ENCODE results near the gene SIT1. TPM values are rescaled to one million over a fixed set of nuclear protein-coding genes. Genes with fewer than 3 reads are reported as not detected.

The SIT1 gene
- total and polyA plus RNA-seq, 12 donors: 0.19 to 3.6 (median 0.31) TPM; not detected in 5

DNA sequence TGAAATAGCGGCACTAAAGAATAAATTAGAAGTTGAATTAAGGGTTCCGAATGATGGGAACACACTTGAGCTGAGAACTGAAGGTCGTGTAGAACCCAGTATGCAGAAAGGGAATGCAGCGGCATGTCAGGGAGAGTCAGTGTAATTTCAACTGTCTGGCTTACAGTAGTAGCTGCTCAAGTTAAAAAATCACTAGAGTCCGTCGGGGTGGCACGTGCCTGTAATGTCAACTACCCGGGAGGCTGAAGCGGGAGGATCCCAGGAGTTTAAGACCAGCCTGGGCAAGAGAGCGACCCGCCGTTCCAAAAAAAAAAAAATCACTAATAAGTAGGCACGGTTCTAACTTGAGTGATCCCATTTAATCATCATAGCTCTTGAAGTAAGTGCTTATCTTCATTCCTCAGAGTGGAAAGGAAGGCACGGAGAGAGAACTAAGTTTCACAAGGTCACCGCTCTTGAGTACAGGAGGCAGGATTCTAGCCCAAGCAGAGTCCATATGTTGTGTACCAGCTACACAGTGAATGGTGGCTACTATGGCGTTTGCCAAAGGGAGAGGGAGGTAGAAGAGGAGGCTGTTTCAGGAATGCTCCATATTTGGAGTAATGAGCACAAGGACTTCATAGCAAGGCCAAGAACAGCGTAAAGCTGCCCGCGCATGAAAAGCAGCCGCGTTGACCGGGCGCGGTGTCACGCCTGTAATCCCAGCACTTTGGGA is 6.3 kb upstream of the SIT1 start:
- ATAC-seq: peak; percentile 1 to 25 (median 5)

DNA sequence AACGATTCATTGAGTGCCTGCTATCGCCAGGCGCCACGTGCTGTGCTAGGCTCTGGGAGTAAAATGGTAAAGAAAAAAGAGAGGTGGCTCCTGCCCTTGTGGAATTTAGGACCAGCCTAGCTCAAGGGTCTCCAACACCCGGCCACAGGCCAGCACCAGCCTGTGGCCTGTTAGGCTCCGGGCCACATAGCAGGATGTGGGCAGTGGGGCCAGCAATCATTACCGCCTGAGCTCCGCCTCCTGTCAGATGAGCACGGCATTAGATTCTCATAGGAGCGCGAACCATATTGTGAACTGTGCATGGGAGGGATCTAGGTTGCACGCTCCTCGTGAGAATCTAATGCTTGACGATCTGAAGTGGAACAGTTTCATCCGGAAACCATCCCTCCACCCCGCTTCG is 5.6 kb upstream of the SIT1 start:
- TF ChIP-seq CTCF (IDR thresholded peaks at IDR 0.05): no peak
- no peaks in the 10 kb centered on the region for H3K27me3 ChIP-seq
- DNase-seq (no peak), ATAC-seq (no peak)
- H3K4me3 ChIP-seq: no peak overlapping the region
- intact Hi-C loops (cut with DNase I): loop anchor here in 7 of 10 donors (5.0 to 10.0 kb wide), 10 partner anchors 36 to 248 kb away; partner anchors contain the start of genes SPAG8 (in 3 of the 7), HINT2 (in 2 of the 7), CREB3 (in 1 of the 7) and FAM221B (in 1 of the 7)
- H3K36me3 ChIP-seq: peaks cover 0 to 19% (median 9%) of the 10 kb centered on the region in 9 donors
- H3K4me1 ChIP-seq: peaks cover 0 to 53% (median 26%) of the 10 kb centered on the region in 9 donors
- H3K9me3 ChIP-seq: no peaks in the 10 kb centered on the region
- H3K27ac ChIP-seq: peak overlapping the region in 1 of 10 donors; percentile 99
- 86% methylated on average over 17 of the region's 17 CpGs for WGBS, 2 donors

More for the DNA sequence above, 6.3 kb upstream of the SIT1 start:
- H3K36me3 ChIP-seq: peaks cover 0 to 23% (median 9%) of the 10 kb centered on the region in 9 donors
- WGBS, 2 donors: 22 to 32% methylated on average over 25 of the region's 25 CpGs
- H3K9me3 ChIP-seq: no peaks in the 10 kb centered on the region
- H3K27me3 ChIP-seq: no peaks in the 10 kb centered on the region
- DNase-seq: no peak
- peaks cover 0 to 56% (median 32%) of the 10 kb centered on the region in 9 donors for H3K4me1 ChIP-seq
- no peak for TF ChIP-seq CTCF (IDR thresholded peaks at IDR 0.05)
- peak overlapping the region in 9 of 10 donors; percentile 20 to 96 (median 73) for H3K4me3 ChIP-seq
- intact Hi-C loops (cut with DNase I): loop anchor here in 7 of 10 donors (1.0 to 10.0 kb wide), 11 partner anchors 35 to 248 kb away; partner anchors contain the start of genes SPAG8 (in 3 of the 7), HINT2 (in 2 of the 7), CREB3 (in 1 of the 7) and FAM221B (in 1 of the 7)
- H3K27ac ChIP-seq: peak overlapping the region; percentile 73 to 99 (median 98)

GRCh38 chr9:35653611-35654010 is 2.9 kb upstream of the SIT1 start:
- Histone ChIP-seq H3K36me3 (no peaks in the 10 kb centered on the region), H3K4me3 (no peak overlapping the region), H3K9me3 (no peaks in the 10 kb centered on the region), H3K27me3 (no peaks in the 10 kb centered on the region), H3K4me1 (peaks cover 0 to 47% (median 7%) of the 10 kb centered on the region in 9 donors), H3K27ac (peak overlapping the region in 1 of 10 donors; percentile 59)
- intact Hi-C loops (cut with DNase I): loop anchor here in 5 of 10 donors (5.0 to 10.0 kb wide), 5 partner anchors 44 to 251 kb away; partner anchors contain the start of genes HINT2 (in 2 of the 5), SPAG8 (in 2 of the 5), CREB3 (in 1 of the 5) and HRCT1 (in 1 of the 5)
- no peak for TF ChIP-seq CTCF (IDR thresholded peaks at IDR 0.05)
- no peak for ATAC-seq
- DNase-seq: no peak
- WGBS, 2 donors: 92% methylated on average over 2 of the region's 2 CpGs

DNA sequence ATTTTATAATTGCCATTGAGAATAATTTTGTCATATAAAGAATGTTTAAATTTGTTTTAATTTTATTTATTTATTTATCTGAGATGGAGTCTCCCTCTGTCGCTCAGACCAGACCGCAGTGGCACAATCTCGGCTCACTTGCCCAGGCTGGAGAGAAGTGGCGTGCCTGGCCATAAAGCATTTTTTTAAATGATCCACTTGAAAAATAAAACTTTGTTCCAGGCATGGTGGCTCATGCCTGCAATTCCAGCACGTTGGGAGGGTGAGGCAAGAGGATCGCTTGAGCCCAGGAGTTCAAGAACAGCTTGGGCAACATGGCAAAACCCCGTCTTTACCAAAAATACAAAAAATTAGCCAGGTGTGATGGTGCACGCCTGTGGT is 2.1 kb upstream of the SIT1 start:
- no peak for ATAC-seq
- WGBS, 2 donors: 91 to 95% methylated on average over 8 of the region's 8 CpGs

More for the DNA sequence above, 2.1 kb upstream of the SIT1 start:
- Histone ChIP-seq H3K9me3 (no peaks in the 10 kb centered on the region), H3K36me3 (no peaks in the 10 kb centered on the region), H3K27me3 (no peaks in the 10 kb centered on the region), H3K4me3 (no peak overlapping the region), H3K27ac (peak overlapping the region in 1 of 10 donors; percentile 59), H3K4me1 (peaks cover 0 to 55% (median 7%) of the 10 kb centered on the region in 9 donors)
- DNase-seq: no peak
- intact Hi-C loops (cut with DNase I): loop anchor here in 5 of 10 donors (5.0 to 10.0 kb wide), 5 partner anchors 44 to 252 kb away; partner anchors contain the start of genes HINT2 (in 2 of the 5), SPAG8 (in 2 of the 5), CREB3 (in 1 of the 5) and HRCT1 (in 1 of the 5)
- no peak for TF ChIP-seq CTCF (IDR thresholded peaks at IDR 0.05)
